ENCODE results near the gene N4BP2L1.

N4BP2L1 gene

DNA sequence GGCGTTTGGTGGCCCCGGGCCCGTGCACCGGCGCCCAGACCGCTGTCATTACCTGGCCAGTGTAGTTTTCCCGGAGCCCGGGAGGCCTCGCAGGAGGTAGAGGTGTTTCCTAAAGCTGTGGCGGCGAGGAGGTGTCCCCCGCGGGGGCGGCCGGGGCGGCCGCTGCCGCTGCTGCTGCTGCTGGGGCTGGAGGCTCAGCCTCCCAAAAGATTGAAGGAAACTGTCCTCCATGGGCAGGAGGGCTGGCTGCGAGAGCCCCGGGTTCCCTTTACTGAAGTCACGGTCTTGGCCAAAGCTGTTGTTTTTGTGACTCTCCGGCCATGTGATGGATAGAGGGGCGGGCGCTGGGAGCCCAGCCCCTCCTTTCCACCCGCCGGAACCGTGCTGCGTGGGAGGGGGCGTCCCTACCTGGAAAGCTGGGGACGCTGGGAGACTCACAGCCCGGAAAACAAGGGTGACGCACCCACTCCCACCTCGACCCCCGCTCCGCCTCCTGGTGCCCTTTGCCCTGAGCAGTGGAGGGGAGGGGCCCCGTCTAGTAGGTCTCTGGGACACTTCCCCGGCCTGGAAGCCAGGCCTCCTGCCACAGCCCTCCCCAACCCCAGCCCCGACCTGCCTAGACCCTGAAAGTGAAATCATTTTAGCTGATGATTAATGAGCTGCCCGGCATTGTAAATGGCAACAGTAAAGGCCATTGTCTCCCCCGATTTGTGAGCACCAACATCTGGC is at the start of gene N4BP2L1:
Gene N4BP2L1 (minus strand): TSS at position 279 of the 729 bp plus-strand sequence. CDS start 48 bp downstream, at position 231.
- peaks cover 36% of the 10 kb centered on the region for H3K36me3 Mint-ChIP-seq (ENCODE audit: low read depth)
- H3K27me3 Mint-ChIP-seq (ENCODE audit: low read depth), result no peaks in the 10 kb centered on the region
- no peaks in the 10 kb centered on the region for H3K9me3 Mint-ChIP-seq
- peak within 1 kb of the TSS; percentile 100 for H3K27ac Mint-ChIP-seq
- peak within 1 kb of the TSS; percentile 99 for H3K4me3 Mint-ChIP-seq
- peaks cover 42% of the 10 kb centered on the region for H3K4me1 Mint-ChIP-seq (ENCODE audit: low read depth)

DNA sequence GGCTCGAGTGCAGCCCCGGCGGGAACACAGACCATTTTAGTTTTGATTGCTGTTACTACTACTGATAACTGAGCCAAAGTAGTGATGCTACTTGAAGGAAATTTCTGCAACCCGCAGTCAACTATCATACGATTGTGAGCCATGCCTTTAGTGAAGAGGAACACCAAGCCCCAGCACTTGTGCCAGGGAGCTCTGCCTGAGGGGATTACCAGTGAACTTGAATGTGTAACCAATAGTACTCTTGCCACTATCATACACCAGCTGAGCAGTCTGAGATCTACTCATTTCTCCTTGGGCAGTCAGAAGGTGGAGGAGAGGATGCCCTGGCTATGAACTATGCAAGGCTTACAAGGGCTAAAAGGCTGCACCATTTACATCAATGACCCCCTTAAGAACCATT is 49.0 kb upstream of the N4BP2L1 start:
- Mint-ChIP-seq H3K4me3 (no peak overlapping the region), H3K27ac (no peak overlapping the region), H3K4me1 (ENCODE audit: low read depth) (peaks cover 8% of the 10 kb centered on the region), H3K36me3 (ENCODE audit: low read depth) (peaks cover 4% of the 10 kb centered on the region), H3K9me3 (no peaks in the 10 kb centered on the region), H3K27me3 (ENCODE audit: low read depth) (no peaks in the 10 kb centered on the region)

DNA sequence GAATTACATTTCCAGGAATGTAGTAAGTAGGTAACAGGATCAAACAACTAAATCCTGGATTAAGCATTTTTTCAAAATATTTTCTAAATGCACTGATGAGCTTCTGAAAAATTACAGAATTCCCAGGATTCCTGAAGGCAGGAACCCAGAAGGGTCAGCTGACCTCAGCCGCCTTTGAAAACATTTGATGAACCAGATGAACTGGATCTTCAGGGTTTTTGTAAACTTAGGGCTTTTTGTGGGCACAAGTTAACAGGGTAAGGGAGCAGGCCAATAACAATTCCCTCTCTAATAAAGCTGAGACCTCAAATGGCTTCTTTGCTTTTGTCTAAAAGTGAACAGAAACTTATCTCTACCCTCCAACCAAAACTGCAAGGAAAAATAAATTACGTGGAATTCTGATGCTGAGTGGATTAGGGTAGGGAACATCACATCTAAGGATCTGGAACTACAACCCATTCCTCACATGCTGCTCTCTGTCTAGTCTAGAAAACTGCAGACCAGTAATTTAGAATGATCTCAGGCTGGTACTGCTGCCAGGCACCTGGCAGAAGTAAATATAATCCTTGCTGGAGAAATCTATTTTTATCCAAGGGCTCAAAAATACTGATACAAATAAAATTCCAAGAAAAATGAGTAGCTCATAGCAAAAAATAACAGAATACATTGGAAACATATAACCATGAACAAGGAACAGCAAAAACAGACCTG is 48.2 kb upstream of the N4BP2L1 start:
- no peak overlapping the region for H3K4me3 Mint-ChIP-seq

DNA sequence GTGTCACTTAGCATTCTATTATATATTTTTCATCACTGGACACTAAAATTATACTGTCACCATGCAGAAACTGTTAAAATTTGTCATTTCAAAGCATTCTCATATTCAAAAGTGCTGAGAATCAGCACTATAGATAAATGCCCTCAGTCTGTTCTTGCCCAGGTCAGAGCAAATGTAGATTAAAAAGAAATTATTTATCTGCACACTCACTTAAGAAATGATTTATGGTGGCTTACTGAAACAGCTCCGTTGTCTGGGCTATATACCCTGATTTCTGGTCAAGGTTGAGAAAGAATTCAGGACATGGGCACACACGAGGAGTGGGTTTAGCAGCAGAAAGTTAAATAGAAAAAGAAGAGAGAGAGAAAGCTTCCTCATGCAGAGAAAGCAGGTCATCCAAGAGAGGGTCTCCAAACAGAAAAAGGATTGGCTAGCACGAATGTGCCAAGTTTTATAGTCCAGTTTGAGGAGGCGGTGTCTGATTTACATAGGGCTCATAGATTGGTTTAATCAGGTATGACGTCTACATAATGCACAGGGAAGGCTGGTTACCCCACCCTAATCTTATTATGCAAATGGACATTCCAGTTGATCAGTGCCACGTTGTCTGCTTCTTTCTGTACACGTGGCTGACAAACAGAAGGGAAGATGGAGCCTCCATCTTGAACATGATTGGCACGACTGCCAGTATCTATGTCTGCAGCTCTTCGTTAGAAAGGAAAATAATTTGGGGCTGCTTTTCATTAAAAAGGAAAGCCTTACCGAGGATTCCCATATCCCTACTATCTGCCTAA is 47.3 kb upstream of the N4BP2L1 start:
- H3K27ac Mint-ChIP-seq, result no peak overlapping the region
- peaks cover 5% of the 10 kb centered on the region for H3K36me3 Mint-ChIP-seq (ENCODE audit: low read depth)
- no peaks in the 10 kb centered on the region for H3K9me3 Mint-ChIP-seq
- no peak overlapping the region for H3K4me3 Mint-ChIP-seq
- no peaks in the 10 kb centered on the region for H3K27me3 Mint-ChIP-seq (ENCODE audit: low read depth)
- H3K4me1 Mint-ChIP-seq (ENCODE audit: low read depth), result peaks cover 16% of the 10 kb centered on the region

More for the DNA sequence above, 48.2 kb upstream of the N4BP2L1 start:
- H3K27me3 Mint-ChIP-seq (ENCODE audit: low read depth), result no peaks in the 10 kb centered on the region
- peaks cover 5% of the 10 kb centered on the region for H3K36me3 Mint-ChIP-seq (ENCODE audit: low read depth)
- no peak overlapping the region for H3K27ac Mint-ChIP-seq
- H3K4me1 Mint-ChIP-seq (ENCODE audit: low read depth), result peaks cover 15% of the 10 kb centered on the region
- H3K9me3 Mint-ChIP-seq, result no peaks in the 10 kb centered on the region

DNA sequence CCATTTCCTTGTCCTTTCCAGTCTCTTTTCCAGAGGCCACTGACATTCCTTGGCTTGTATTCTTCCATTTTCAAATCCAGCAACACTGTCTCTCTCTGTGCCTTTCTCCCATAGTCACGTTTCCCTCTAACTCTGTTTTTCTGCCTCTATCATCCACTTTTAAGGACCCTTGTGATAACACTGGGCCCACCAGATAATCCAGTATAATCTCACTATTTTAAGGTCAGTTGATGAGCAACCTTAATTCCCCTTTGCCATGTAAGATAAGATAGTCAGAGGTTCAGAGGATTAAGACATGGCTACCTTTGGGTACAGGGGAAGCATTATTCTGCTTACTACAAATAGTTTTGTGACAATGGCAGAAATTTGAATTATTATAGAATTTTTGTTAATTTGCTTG is 45.7 kb upstream of the N4BP2L1 start:
- Mint-ChIP-seq H3K27me3 (ENCODE audit: low read depth) (no peaks in the 10 kb centered on the region), H3K4me3 (no peak overlapping the region), H3K9me3 (no peaks in the 10 kb centered on the region), H3K4me1 (ENCODE audit: low read depth) (peaks cover 16% of the 10 kb centered on the region), H3K27ac (no peak overlapping the region), H3K36me3 (ENCODE audit: low read depth) (peaks cover 4% of the 10 kb centered on the region)

DNA sequence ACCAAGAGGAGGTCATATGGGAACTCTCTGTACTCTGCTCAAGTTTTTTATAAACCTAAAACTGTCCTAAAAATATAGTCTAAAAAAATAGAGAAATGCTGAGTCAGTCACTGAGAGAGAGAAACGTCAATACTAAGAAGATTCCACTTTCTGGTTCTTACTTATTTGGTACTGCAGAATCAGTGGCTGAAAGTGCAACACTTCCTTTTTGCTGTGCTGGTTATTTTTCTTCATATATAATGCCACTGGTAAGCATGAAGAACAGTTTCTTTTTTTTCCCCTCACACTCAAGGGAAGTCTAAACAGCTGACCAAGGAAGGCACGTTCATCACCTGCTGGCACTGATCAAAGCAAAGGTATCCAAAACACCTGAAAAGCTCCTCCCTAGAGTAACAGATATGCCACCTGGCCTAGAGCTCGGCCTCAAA is 44.3 kb upstream of the N4BP2L1 start:
- H3K27me3 Mint-ChIP-seq (ENCODE audit: low read depth), result no peaks in the 10 kb centered on the region
- H3K4me3 Mint-ChIP-seq, result no peak overlapping the region
- peaks cover 1% of the 10 kb centered on the region for H3K36me3 Mint-ChIP-seq (ENCODE audit: low read depth)
- no peaks in the 10 kb centered on the region for H3K9me3 Mint-ChIP-seq
- peaks cover 16% of the 10 kb centered on the region for H3K4me1 Mint-ChIP-seq (ENCODE audit: low read depth)
- peak overlapping the region; percentile 74 for H3K27ac Mint-ChIP-seq

DNA sequence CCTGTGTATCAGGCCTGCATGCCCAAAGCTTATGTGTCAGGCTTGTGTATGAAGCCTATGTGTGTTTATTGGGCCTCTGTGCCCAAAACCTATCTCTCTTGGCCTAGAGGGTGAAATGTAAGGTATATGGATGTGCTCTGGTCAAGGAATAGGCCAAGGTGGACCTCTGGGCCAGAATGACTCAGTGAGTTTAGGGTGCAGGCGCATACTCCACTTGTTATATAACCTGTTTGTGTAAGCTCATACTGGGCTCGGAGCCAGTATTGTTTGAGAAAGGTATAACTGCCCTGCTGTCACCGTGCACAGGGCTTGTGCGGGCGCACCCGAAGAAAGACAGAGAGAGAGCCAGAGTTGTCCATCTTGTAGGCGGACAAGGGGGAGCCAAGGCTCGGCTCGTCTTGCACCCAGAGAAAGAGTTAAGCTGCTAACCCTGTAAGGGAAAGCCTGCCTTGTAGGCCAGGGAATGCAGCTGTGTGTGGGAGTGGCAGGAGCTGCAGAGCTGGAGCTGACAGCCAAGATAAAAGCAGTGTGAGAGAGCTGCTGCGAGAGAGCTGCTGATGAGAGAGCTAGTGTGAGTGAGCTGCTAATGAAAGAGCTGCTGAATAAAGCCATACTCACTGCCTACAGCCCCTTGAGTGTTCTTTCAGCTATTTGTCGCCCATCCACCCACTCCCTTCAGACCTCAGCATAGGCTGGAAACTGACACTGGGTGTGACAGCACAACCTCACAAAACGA is 43.4 kb upstream of the N4BP2L1 start:
- peaks cover 1% of the 10 kb centered on the region for H3K36me3 Mint-ChIP-seq (ENCODE audit: low read depth)
- no peak overlapping the region for H3K4me3 Mint-ChIP-seq
- H3K27ac Mint-ChIP-seq, result peak overlapping the region; percentile 74
- H3K4me1 Mint-ChIP-seq (ENCODE audit: low read depth), result peaks cover 16% of the 10 kb centered on the region
- no peaks in the 10 kb centered on the region for H3K9me3 Mint-ChIP-seq
- H3K27me3 Mint-ChIP-seq (ENCODE audit: low read depth), result no peaks in the 10 kb centered on the region

DNA sequence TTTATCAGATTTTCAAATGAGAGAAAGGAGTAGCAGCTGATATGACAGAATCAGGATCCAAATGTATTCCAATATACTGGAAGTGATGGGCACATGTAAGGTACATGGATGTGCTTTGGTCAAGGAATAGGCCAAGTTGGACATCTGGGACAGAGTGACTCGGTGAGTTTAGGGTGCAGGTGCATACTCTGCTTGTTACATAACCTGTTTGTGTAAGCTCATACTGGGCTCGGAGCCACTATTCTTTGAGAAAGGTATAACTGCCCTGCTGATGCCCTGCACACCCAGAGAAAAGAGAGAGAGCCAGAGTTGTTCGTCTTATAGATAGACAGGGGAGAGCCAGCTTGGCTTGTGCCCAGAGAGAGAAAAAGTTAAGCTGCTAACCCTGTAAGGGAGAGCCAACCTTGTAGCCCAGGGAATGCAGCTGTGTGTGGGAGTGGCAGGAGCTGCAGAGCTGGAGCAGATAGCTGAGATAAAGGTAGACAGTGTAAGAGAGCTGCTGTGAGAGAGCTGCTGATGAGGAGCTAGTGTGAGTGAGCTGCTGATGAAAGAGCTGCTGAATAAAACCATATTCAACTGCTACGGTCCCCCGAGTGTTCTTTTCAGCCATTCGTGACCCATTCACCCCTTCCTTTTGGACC is 40.7 kb upstream of the N4BP2L1 start:
- no peak overlapping the region for H3K27ac Mint-ChIP-seq
- H3K27me3 Mint-ChIP-seq (ENCODE audit: low read depth), result no peaks in the 10 kb centered on the region
- peaks cover 1% of the 10 kb centered on the region for H3K36me3 Mint-ChIP-seq (ENCODE audit: low read depth)
- no peak overlapping the region for H3K4me3 Mint-ChIP-seq
- peaks cover 16% of the 10 kb centered on the region for H3K4me1 Mint-ChIP-seq (ENCODE audit: low read depth)
- H3K9me3 Mint-ChIP-seq, result no peaks in the 10 kb centered on the region

DNA sequence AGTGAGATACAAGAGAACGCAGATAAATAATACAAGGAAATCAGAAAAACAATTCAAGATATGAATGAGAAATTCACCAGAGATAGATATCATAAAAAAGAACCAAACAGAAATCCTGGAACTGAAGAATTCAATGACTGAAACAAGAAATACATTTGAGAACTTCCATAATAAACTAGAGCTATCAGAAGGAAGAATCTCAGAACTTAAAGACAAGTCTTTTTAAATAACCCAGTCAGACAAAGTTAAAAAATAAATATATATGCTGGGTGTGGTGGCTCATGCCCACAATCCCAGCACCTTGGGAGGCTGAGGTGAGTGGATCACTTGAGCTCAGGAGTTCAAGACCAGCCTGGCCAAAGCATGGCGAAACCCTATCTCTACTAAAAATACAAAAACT is 28.7 kb upstream of the N4BP2L1 start:
- Mint-ChIP-seq H3K36me3 (ENCODE audit: low read depth) (peaks cover 39% of the 10 kb centered on the region), H3K9me3 (peaks cover 46% of the 10 kb centered on the region), H3K4me3 (no peak overlapping the region), H3K27me3 (ENCODE audit: low read depth) (no peaks in the 10 kb centered on the region), H3K27ac (peak overlapping the region; percentile 10), H3K4me1 (ENCODE audit: low read depth) (peaks cover 14% of the 10 kb centered on the region)

DNA sequence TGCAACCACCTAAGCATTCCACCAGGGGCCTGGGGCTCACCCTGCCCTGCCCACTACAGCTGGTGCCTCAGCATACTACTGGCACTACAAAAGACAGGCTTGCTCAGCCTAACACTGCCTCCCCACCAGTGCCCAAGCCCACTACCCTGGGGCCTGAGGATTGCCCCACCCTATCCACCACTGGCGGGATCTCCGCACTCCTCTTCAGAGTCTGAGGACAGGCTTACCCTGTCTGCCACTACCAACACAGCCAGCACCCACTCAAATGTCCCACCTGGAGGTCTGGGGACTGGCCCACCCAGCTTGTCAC is 27.6 kb upstream of the N4BP2L1 start:
- Mint-ChIP-seq H3K4me3 (no peak overlapping the region), H3K36me3 (ENCODE audit: low read depth) (peaks cover 40% of the 10 kb centered on the region), H3K9me3 (peaks cover 42% of the 10 kb centered on the region), H3K27me3 (ENCODE audit: low read depth) (no peaks in the 10 kb centered on the region), H3K27ac (no peak overlapping the region), H3K4me1 (ENCODE audit: low read depth) (peaks cover 16% of the 10 kb centered on the region)

DNA sequence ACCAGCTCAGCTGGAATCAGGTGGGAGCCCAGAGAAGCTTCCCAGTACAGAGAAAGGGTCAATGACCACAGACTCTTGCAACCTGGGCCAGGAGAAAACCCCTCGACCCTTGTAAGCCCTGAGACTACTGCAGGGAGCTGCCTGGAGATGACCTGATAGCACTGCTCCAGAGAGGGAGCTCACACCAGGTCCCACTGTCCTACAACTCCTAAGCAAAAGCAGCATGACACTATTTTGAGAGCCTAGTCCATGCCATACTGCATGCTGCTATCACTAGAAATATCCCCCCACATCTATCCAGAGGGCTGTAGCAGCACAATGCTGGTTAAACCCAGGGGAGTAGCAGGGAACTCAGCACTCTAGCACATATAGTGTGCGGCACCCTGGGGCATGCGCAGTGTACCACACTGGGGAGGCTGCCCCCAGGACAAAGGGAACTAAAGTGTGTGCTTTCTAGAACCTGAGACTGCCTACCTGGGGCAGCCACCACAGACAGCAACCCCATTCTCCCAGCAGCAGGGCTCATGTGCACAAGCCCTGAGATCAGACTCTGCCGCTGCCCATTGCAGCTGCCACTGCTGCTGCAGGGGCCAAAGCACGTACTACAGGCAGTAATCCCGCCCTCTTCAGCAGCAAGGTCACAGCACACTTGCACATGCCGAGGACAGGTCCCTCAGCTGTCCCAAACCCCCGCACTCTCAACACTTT is 27.1 kb upstream of the N4BP2L1 start:
- H3K27me3 Mint-ChIP-seq (ENCODE audit: low read depth), result no peaks in the 10 kb centered on the region
- H3K4me3 Mint-ChIP-seq, result no peak overlapping the region
- no peak overlapping the region for H3K27ac Mint-ChIP-seq
- H3K36me3 Mint-ChIP-seq (ENCODE audit: low read depth), result peaks cover 38% of the 10 kb centered on the region
- peaks cover 16% of the 10 kb centered on the region for H3K4me1 Mint-ChIP-seq (ENCODE audit: low read depth)
- H3K9me3 Mint-ChIP-seq, result peaks cover 39% of the 10 kb centered on the region

DNA sequence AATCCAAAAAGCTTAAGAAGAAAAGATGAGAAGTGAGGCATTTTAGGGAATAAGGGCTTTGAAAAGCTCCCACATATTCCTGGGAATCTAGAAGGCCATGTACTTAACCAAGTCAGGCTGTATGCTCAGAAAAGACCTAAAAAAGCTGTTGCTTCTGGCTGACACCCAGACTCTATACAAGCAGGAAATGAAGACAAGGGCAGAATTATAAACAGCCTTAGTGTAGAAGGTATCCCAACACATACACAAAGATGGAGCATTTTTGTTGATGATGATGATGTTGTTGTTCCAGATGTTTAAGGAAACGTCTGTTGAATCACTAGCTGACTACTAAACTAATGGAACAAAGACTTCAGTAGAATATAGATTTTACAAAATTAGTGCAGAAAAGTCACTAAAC is 26.1 kb upstream of the N4BP2L1 start:
- H3K27me3 Mint-ChIP-seq (ENCODE audit: low read depth), result no peaks in the 10 kb centered on the region

DNA sequence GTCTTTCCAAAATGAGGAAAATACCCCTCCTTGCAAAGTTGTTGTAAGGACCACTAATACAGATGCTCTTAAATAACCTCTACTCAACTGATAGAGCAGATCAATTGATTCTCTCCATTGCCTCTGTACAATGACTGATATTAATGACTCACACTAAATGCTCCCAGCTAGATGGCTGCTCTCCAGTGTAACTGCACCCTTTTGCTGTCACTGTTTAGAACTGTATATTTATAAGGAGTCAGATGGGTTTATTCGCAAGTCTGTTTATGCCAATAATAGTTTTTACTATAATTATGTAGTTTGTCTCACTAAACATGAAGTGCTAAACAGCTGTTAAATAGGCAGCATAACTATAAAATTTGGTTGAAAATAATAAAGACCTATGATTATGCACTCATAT is 21.0 kb upstream of the N4BP2L1 start:
- Mint-ChIP-seq H3K36me3 (ENCODE audit: low read depth) (peaks cover 5% of the 10 kb centered on the region), H3K9me3 (no peaks in the 10 kb centered on the region), H3K4me1 (ENCODE audit: low read depth) (peaks cover 15% of the 10 kb centered on the region), H3K27me3 (ENCODE audit: low read depth) (no peaks in the 10 kb centered on the region), H3K27ac (no peak overlapping the region), H3K4me3 (no peak overlapping the region)

More for the DNA sequence above, 26.1 kb upstream of the N4BP2L1 start:
- Mint-ChIP-seq H3K4me1 (ENCODE audit: low read depth) (peaks cover 16% of the 10 kb centered on the region), H3K4me3 (no peak overlapping the region), H3K27ac (no peak overlapping the region), H3K36me3 (ENCODE audit: low read depth) (peaks cover 32% of the 10 kb centered on the region), H3K9me3 (peaks cover 28% of the 10 kb centered on the region)
